GM21423 (cell line): ENCODE results near the gene CREBRF.
"Not testable (repeated sequence)": the region's sequence is repeated elsewhere in the genome, so short reads cannot be mapped to it uniquely, and the experiment has no call there.

Source experiments
- ATAC-seq: cut with Tn5 transposase; IDR thresholded peaks from one replicate; pipeline ENCODE4 v1.9.1; 2021; ENCODE audit warnings: mild to moderate bottlenecking, moderate library complexity; ENCODE audit not compliant: unreplicated experiment

CREBRF gene

GRCh38 chr5:173033923-173034322 is 22.2 kb upstream of the CREBRF start:
- no peak for ATAC-seq

GRCh38 chr5:173035904-173036707 is 20.0 kb upstream of the CREBRF start:
- peak; percentile 55 for ATAC-seq

- no peak for ATAC-seq
Observed at GRCh38 chr5:173039188-173039587, 17.0 kb upstream of the CREBRF start.

GRCh38 chr5:173039964-173040363 is 16.2 kb upstream of the CREBRF start:
- ATAC-seq: no peak

DNA sequence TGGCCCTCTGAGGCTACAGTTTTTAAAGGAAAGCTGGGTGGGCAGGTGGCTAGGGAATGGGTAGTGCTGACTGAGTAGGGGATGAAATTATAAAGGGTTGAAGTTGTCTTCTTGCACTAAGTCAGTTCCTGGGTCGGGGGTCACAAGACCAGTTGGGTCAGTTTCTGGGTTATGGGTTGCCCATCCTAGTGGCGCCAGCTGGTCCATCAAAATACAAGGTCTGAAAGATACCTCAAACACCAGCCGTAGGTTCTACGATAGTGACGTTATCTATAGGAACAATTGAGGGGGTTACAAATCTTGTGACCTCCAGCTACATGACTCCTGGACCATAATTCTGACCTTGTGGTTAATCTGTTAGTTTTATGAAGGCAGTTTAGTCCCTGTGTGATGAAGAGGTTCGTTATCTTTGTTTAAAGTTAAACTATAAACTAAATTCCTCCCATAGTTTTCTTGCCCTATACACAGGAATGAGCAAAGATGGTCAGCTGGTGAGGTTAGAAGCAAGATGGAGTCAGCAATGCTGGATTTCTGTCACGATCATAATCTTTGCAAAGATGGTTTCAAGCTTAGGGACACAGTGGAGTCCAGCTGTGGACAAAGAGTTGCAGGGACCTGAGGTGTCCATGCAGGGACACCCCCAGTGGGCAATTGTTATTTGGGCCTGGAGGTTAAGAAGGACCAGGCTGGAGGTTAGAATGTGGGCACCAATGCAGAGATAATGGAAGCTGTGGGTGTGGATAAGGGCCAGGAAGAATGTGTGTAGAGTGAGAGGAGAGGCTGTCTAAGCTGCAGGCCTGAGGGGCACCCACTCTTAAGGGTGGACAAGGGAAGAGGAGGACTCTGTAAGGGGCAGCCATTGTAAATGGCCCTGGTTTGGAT is 14.0 kb upstream of the CREBRF start:
- ATAC-seq: no peak

- ATAC-seq: no peak
Observed at GRCh38 chr5:173042763-173043107, 13.4 kb upstream of the CREBRF start.

DNA sequence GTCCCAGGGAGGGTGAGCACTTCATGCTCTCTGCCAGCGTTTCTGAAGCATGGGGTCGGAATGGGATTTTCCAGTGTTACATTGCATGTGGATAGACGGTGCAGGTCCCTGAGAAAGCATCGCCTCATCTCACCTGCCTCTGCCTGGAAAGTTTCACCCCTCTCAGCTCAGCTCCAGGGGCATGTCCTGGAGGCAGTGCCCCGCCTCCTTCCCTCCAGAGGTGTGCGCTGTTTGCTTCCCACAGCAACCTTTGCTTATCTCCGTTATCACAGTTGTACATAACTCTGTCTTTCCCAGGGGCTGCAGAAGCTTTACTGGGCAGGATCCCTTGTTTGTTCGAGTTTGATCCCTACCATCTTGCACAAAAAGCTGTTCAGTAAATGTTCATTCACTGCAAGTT is 10.7 kb upstream of the CREBRF start:
- no peak for ATAC-seq

- not testable (repeated sequence) for ATAC-seq
Observed at GRCh38 chr5:173047096-173047837, 8.9 kb upstream of the CREBRF start.

DNA sequence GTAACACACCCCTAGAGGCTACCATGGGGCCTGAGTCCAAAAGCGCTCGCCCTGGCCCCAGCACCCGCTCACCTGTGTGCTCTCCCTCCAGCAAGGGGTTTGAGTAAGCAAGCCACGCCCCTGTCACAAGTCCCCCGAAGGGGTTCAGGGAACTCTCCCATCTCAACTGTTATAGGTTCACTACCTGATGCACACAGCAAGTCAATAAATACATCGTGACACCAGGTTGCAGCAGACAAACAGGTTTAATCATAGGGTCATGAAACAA is 8.4 kb upstream of the CREBRF start:
- ATAC-seq: no peak

- ATAC-seq: no peak
Observed at GRCh38 chr5:173050791-173051190, 5.4 kb upstream of the CREBRF start.

DNA sequence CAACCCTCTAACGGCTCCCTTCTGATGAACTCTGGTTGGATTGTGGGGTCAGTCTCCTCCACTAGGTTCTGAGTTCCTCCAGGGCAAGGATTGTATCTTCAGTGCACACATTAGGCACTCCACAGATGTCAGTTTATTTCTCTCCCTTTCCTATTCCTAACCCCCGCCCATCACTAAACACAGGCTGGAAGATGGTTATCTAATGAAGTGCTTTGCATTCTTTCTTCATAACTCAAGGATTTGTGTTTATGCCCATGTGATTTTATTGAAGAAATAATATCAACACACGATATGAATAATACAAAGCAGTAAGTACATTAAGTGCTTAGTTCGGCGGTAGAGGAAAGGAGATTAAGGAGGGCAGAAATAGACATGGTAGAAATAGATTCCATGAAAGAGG is 4.4 kb upstream of the CREBRF start:
- no peak for ATAC-seq

GRCh38 chr5:173053041-173053440 is 3.1 kb upstream of the CREBRF start:
- ATAC-seq: no peak

- no peak for ATAC-seq
Observed at GRCh38 chr5:173055042-173055721, 970 bp upstream of the CREBRF start.

DNA sequence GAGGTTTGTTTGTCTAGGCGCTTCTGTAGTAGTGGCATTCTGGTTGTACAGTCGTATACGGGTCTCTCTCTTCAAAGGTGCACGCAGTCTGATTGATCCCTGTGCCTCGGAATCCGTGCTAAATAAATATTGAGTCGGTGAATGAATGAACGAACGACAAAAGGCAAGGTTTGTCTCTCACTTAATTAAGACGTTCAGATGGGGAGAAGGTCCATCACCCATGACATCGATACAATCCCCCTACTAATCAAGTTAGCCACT is 500 bp upstream of the CREBRF start:
- ATAC-seq: peak; percentile 0

DNA sequence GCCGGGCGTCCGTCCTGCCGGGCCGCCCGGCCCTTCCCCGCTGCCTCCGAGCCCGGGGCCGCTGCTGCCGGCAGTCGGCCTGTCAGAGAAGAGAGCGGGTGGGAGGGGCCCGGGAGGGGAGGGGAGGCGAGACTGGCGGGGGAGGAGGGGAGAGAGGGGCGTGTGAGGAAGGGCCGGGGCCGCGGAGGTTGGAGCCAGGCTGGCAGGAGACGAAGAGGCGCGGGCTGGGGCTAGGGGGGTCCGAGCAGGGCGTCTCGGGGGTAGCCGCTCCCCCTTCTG is 570 bp downstream of the CREBRF start:
- peak; percentile 22 for ATAC-seq

- peak; percentile 75 for ATAC-seq
Observed at GRCh38 chr5:173057062-173057924, 1.1 kb downstream of the CREBRF start.

- ATAC-seq: no peak
Observed at GRCh38 chr5:173062141-173062540, 6.0 kb downstream of the CREBRF start.

GRCh38 chr5:173065155-173065554 is 9.0 kb downstream of the CREBRF start:
- ATAC-seq: no peak

- no peak for ATAC-seq
Observed at GRCh38 chr5:173069671-173070070, 13.5 kb downstream of the CREBRF start.

GRCh38 chr5:173075137-173075843 is 19.1 kb downstream of the CREBRF start:
- ATAC-seq: no peak
